Skeletal muscle tissue (tissue), 5 donors: ENCODE results near the gene ZNF765. TPM values are rescaled to one million over a fixed set of nuclear protein-coding genes. Genes with fewer than 3 reads are reported as not detected.
"Not testable (repeated sequence)": the region's sequence is repeated elsewhere in the genome, so short reads cannot be mapped to it uniquely, and the experiment has no call there.

Source experiments
- H3K27ac ChIP-seq: one replicate; pipeline ENCODE4 v1.7.0; 2013; ENCODE audit warnings: mild to moderate bottlenecking, low read depth, low read length, inconsistent platforms
- H3K27me3 ChIP-seq, 3 donors: one replicate each; pipeline ENCODE4 v1.7.0; 2013; ENCODE audit warnings: low read length in 3 of 3; ENCODE audit not compliant: control insufficient read depth in 3 of 3, insufficient read depth in 3 of 3
- H3K36me3 ChIP-seq, 3 donors: one replicate each; pipeline ENCODE4 v1.7.0; 2013; ENCODE audit warnings: low read length in 3 of 3; ENCODE audit not compliant: control insufficient read depth in 3 of 3, insufficient read depth in 3 of 3
- H3K4me1 ChIP-seq, 3 donors: one replicate each; pipeline ENCODE4 v1.7.0; 2013; ENCODE audit warnings: low read length in 3 of 3, mild to moderate bottlenecking in 3 of 3; ENCODE audit not compliant: control insufficient read depth in 3 of 3, insufficient read depth in 3 of 3
- H3K4me3 ChIP-seq, 3 donors: one replicate each; pipeline ENCODE4 v1.7.0; 2013; ENCODE audit warnings: low read length in 3 of 3
- H3K9ac ChIP-seq, 3 donors: one replicate each; pipeline ENCODE4 v1.7.0; 2013; ENCODE audit warnings: low read length in 3 of 3, mild to moderate bottlenecking in 3 of 3, moderate library complexity in 2 of 3, low read depth in 1 of 3
- H3K9me3 ChIP-seq, 3 donors: one replicate each; pipeline ENCODE4 v1.7.0; 2013; ENCODE audit warnings: low read length in 3 of 3; ENCODE audit not compliant: control insufficient read depth in 3 of 3
- small RNA-seq: library from RNA; depleted of rRNA; stranded (forward); fragments of <200 nt; gene quantifications from one replicate; pipeline ENCODE3, GENCODE V24; 2014
- total RNA-seq: library from RNA; depleted of rRNA; stranded (reverse); fragments of >200 nt; gene quantifications from one replicate; pipeline ENCODE4 v1.2.3, GENCODE V29; 2014
- donor health status: Osteomylitis.

Gene ZNF765
- total RNA-seq, 1 donor from 2014 or later = 13.0 TPM

- H3K36me3 ChIP-seq, H3K9ac ChIP-seq, H3K4me1 ChIP-seq, H3K9me3 ChIP-seq, H3K27ac ChIP-seq, H3K4me3 ChIP-seq, H3K27me3 ChIP-seq: not testable (repeated sequence)
These were observed 79.9 kb downstream of the ZNF765 start for GRCh38 chr19:53474832-53475231.

- H3K27ac ChIP-seq, H3K27me3 ChIP-seq, H3K4me1 ChIP-seq, H3K9me3 ChIP-seq, H3K9ac ChIP-seq, H3K4me3 ChIP-seq, H3K36me3 ChIP-seq: not testable (repeated sequence)
These were observed 80.5 kb downstream of the ZNF765 start for GRCh38 chr19:53475470-53475869.

Small RNA genes within 50 kb of the gene (small RNA-seq; reads per million reads assigned to genes)
- gene RPL39P36 = not detected

Other genes with a start within 250 kb of the ZNF765 start
- 6.8 TPM for gene ZNF347, start 236.1 kb upstream of the ZNF765 start, total RNA-seq
- gene ZNF665, start 201.8 kb upstream of the ZNF765 start, total RNA-seq = 2.1 TPM
- gene ZNF677, start 140.3 kb upstream of the ZNF765 start, total RNA-seq = 18.8 TPM
- not detected for gene VN1R2, start 136.9 kb upstream of the ZNF765 start, total RNA-seq
- gene VN1R4, start 127.4 kb upstream of the ZNF765 start, total RNA-seq = not detected
- 3.7 TPM for gene ZNF845, start 61.4 kb upstream of the ZNF765 start, total RNA-seq
- gene ZNF525, start 29.4 kb upstream of the ZNF765 start, total RNA-seq = 7.8 TPM
- 4.2 TPM for gene ZNF761, start 36.8 kb downstream of the ZNF765 start, total RNA-seq
- 3.1 TPM for gene ZNF813, start 72.6 kb downstream of the ZNF765 start, total RNA-seq
- gene ZNF331, start 143.0 kb downstream of the ZNF765 start, total RNA-seq = 6.3 TPM
- not detected for gene DPRX, start 236.8 kb downstream of the ZNF765 start, total RNA-seq